Subcutaneous adipose tissue (tissue), 4 donors: ENCODE measurements around the gene ENDOG. TPM values are rescaled to one million over a fixed set of nuclear protein-coding genes. Genes with fewer than 3 reads are reported as not detected.

ENCODE experiments used
- total RNA-seq, 4 donors: library from RNA; depleted of rRNA; stranded (reverse); fragments of >200 nt; gene quantifications; one replicate each; pipeline ENCODE4 v1.1.0, GENCODE V29; 2016
- TF ChIP-seq, protein P1 (sequence below): fragments of 450-650 bp; IDR thresholded peaks from one replicate; pipeline ENCODE4 v1.5.1; 2016; ENCODE audit warnings: low read depth, mild to moderate bottlenecking, control low read depth, antibody characterized with exemption, moderate library complexity

Gene ENDOG
- total RNA-seq, 4 donors from 2014 or later: 12.1 to 29.8 (median 19.9) TPM

DNA sequence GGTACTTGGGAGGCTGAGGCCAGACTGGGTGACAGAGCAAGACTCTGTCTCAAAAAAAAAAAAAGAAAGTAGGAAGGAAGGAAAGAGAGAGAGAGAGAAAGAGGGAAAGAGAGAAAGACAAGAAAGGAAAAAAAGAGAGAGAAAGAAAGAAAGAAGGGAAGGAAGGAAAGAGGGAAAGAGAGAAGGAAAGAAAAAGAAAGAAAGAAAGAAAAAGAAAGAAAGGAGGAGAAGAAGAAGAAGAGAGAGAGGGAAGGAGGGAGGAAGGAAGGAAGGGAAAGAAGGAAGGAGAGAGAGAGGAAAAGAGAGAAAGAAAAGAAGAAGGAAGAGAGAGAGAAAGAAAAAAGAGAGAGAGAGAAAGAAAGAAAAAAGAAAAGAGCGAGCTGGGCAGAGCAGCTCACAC, 43.5 kb upstream of the ENDOG start:
- TF ChIP-seq, protein P1, sequence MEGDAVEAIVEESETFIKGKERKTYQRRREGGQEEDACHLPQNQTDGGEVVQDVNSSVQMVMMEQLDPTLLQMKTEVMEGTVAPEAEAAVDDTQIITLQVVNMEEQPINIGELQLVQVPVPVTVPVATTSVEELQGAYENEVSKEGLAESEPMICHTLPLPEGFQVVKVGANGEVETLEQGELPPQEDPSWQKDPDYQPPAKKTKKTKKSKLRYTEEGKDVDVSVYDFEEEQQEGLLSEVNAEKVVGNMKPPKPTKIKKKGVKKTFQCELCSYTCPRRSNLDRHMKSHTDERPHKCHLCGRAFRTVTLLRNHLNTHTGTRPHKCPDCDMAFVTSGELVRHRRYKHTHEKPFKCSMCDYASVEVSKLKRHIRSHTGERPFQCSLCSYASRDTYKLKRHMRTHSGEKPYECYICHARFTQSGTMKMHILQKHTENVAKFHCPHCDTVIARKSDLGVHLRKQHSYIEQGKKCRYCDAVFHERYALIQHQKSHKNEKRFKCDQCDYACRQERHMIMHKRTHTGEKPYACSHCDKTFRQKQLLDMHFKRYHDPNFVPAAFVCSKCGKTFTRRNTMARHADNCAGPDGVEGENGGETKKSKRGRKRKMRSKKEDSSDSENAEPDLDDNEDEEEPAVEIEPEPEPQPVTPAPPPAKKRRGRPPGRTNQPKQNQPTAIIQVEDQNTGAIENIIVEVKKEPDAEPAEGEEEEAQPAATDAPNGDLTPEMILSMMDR: no peak

DNA sequence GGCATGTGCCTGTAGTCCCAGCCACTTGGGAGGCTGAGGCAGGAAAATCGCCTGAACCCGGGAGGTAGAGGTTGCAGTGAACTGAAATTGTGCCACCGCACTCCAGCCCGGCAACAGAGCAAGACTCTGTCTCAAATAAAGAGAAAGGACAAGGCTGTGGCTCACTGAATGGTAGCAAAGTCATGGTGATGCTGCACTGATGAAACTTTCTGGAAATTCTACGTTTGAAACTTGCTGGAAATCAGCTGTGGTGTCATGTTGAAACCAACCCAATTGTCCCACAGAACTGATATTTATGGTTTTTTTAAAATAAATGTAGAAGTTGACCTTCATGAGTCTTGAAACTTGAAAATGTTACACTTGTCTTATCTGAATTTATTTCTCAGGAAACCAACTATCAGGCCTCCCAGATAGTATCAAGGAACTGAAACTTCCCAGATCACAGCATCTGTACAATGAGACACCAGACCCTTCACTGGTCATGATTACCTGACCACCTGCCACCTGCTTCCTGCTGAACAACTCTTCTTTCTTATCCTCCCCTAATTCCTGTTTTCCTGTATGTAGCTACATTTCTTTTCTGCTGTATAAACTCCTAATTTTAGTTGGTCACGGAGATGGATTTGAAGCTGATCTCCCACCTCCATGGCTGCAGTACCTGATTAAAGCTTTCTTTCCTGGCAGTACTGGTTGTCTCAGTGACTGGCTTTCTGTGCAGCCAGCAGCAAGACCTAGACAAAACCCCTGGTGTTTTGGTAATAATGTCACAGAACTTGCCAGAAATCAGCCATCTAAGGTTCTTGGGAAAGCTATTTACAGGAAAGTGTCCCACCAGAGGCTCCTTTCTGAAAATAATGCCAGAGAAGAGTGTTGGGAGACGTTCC, 36.9 kb upstream of the ENDOG start:
- TF ChIP-seq, protein P1: no peak

DNA sequence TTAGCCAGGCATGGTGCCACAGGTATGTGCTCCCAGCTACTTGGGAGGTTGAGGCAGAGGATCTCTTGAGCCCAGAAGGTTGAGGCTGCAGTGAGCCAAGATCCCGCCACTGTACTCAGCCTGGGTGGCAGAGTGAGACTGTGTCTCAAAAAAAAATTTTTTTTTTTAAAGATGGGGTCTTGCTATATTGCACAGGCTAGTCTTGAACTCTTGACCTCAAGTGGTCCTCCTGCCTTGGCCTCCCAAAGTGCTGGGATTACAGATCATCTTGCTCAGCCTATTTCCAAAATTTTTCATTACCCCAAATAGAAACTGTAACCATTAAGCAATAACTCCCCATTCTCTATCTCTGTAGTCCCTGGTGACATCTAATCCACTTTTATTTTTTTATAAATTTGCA, 35.6 kb upstream of the ENDOG start:
- TF ChIP-seq, protein P1: no peak

DNA sequence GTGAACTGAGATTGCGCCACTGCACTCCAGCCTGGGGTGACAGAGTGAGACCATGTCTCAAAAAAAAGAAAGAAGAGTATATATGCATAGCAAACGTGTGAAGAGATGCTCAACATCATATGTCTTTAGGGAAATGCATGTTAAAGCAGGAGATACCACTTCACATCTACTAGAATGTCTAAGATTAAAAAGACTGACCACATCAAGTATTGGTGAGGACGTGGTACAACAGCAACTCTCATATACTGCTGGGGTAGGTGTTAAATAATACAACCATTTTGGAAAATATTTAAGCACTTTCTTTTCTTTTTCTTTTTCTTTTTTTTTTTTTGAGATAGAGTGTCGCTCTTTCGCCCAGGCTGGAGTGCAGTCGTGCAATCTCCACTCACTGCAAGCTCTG, 32.9 kb upstream of the ENDOG start:
- TF ChIP-seq, protein P1: no peak

DNA sequence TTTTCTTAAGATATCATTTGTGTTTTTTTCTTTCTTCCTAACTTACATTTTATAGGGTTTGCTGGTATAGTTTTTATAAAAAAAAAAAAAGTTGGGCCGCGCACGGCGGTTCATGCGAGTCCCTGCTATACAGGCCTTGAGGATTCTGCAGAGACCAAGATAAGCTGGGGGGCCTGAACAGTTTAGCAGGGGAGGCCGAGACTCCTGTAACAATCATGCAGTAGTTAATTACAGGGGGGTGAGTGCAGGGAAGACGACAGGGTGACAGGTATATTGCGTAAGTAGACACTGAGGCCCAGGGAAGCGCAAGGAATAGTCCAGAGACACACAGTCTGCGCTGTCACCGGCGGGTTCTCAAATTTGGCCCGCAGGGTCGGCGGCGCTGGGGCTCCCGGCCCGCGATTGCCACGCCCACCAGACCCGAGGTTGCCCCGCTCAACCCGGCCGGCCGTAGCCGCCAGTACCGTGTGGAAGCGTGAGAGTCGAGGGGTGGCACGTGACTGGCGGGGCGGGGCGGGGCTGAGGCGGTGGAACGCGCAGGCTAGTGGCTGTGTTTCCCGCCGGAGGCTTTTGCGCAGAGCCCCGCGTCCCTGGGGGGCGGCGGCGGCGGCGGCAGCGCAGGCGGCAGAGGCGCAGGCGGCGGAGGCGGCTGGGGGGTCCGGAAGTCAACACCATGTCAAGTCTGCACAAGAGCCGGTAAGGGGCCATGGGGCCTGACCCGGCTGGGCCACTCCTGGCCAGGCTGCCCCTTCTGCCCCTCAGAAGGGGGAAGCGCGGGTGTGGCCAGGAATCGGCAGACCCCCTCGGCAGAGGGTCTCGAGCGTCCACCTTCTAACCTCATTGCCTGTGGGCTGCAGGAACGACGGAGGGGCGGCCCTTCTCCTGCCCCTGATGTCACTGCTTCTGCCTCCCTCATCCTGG, 31.4 kb upstream of the ENDOG start, which contains the start of gene TBC1D13:
TSS of gene TBC1D13 (plus strand) at position 573 of the 921 bp plus-strand sequence. CDS start at position 674, 101 bp downstream.
- TF ChIP-seq, protein P1: no peak

DNA sequence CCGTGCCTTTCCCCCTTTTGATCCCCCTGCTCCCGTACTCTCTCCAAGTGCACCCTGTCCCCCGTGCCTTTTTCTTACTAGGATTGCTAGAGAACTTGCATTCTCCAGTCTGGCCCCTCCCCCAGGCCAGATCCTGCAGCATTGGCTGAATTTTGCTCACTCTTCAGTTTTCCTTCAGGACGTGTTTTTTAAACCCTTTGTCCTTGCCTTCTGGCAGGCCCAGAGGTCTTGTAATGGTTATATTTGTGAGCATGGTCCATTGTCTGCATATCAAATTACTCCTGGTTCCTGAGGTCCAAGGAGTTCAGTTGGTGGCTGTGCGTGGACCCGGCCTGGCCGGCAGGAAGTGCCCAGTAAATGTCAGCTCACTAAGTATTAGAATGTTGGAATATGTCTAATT, 30.6 kb upstream of the ENDOG start:
- TF ChIP-seq, protein P1: no peak

DNA sequence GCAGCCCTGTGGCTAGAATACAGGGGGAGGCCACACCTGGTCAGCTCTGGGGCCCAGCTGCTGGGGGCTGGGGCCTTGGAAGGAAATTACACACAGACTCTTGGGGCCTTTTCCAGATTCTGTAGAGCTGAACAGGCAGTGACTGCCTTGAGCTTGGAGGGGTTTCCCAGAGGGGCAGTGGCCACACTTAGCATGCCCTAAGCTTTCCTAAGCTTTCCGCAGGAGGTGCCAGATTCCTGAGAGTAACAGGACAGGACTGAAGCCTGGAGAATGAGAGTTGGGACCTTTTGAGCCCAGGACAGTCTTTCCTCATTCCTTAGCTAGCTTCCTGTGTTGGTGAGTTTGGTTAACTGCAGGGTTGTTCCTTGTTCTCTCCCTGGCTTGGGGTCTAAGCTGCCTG, 29.9 kb upstream of the ENDOG start:
- TF ChIP-seq, protein P1: no peak
